Erythroblast (primary cell): Measurements from ENCODE around the gene CARNS1.
A peak's percentile ranks its signal among the peaks of the same experiment; 100 is the strongest.

Experiments
- DNase-seq, 2 experiments: peaks; one replicate each; lab custom pipeline; 2025; lab: John Stamatoyannopoulos, UW
- GATA1 ChIP-seq: IDR thresholded peaks from 2 replicates; pipeline ENCODE4 v1.6.1; 2011; ENCODE audit warnings: low read depth, mild to moderate bottlenecking, control low read depth, low read length, moderate library complexity
- POLR2A ChIP-seq: IDR thresholded peaks from 2 replicates; pipeline ENCODE4 v1.6.1; 2011; ENCODE audit warnings: mild to moderate bottlenecking, low read length

CARNS1 gene

GRCh38 chr11:67428052-67429001 is 12.8 kb downstream of the CARNS1 start, which contains the start of gene RPS6KB2:
TSS of gene RPS6KB2 (plus strand) at chr11:67428494. CDS start at chr11:67428546, 52 bp downstream.
- DNase-seq, result peak; percentile 98 to 99
- TF ChIP-seq POLR2A, result peak; percentile 95
- no peak for TF ChIP-seq GATA1

DNA sequence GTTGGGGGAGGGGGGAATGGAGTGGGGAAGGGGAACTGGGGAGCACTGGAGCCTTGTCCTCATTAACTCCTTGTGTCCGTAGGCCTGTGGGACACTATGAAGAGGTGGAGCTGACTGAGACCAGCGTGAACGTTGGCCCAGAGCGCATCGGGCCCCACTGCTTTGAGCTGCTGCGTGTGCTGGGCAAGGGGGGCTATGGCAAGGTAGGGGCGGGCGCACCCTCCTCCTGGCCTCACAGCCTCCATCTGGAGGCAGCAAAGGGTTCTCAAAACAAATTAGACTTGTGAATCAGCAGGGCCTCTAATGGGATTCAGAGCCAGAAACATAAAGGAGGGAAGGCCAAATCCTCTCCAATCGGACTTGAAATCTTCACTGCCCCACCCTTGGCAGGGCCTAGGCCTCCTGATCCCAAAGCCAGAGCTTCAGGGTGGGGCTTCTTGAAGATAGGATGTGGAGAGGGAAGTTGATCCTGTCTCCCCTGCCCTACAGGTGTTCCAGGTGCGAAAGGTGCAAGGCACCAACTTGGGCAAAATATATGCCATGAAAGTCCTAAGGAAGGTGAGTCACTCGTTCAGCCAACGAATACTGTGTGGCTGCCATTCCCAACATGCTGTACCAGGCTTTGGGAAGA is 13.7 kb downstream of the CARNS1 start:
- DNase-seq, result peak; percentile 58 to 59
- no peak for TF ChIP-seq GATA1
- no peak for TF ChIP-seq POLR2A

- no peak for TF ChIP-seq GATA1
- TF ChIP-seq POLR2A, result no peak
Observed at GRCh38 chr11:67429722-67430121, 14.2 kb downstream of the CARNS1 start.

DNA sequence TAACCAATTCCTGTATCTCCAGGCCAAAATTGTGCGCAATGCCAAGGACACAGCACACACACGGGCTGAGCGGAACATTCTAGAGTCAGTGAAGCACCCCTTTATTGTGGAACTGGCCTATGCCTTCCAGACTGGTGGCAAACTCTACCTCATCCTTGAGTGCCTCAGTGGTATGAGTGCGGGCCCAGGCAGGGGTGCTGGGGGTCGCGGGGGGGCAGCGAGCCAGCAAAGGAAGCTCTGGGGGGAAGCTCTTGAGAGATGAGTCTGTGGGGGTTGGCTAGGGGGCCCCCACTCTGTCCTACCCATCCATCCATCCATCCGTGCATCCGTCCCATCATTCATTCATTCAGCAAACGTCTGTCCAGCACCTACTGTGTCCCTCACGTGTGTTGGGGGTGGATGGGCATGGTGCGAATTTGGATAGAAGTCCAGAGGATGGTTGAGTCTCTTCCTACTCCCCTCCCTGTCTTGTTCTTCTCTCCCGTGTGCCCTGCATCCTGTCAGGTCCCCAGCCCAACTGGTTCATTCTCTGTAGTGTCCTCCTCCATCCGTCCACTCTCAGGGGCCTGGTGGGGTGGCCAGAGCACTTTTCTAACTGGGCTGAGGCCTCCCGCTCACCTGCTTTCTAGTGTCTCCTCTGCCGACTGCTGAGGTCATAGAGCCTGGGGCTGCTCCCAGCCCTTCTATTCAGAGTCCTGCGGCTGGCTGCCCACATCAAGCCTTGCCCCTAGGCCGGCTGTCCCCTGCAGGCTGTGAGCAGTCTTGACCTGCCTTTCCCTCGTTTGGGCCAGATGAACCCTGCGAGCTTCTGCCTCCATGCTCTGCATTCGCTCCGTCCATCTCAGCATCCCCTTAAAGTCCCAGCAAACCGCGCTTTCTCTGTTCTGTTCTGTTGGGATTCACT is 16.1 kb downstream of the CARNS1 start:
- no peak for DNase-seq
- TF ChIP-seq GATA1 (no peak), POLR2A (no peak)

More at GRCh38 chr11:67429722-67430121, 14.2 kb downstream of the CARNS1 start:
- DNase-seq, result no peak

DNA sequence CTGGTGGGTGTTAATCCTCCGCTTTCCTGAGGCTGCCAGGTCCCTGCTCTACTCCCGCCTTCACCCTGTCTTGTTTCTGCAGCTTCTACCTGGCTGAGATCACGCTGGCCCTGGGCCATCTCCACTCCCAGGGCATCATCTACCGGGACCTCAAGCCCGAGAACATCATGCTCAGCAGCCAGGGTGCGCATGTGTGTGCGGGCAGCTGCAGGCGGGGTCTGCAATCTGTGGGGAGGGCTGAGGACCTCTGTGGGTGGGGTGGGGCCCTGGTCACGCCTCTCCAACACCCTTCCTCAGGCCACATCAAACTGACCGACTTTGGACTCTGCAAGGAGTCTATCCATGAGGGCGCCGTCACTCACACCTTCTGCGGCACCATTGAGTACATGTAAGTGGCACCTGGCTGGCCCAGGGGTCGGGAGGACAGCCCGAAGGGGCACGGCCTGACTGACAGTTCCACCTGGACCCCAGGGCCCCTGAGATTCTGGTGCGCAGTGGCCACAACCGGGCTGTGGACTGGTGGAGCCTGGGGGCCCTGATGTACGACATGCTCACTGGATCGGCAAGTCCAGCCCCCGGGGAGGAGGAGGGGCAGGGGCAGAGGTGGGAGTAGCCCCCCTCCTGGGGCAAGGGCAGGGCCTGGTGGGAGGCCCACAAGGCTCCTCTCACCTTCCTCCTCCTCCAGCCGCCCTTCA is 17.3 kb downstream of the CARNS1 start:
- TF ChIP-seq GATA1 (no peak), POLR2A (no peak)
- DNase-seq, result no peak

GRCh38 chr11:67433536-67434394 is 18.3 kb downstream of the CARNS1 start:
- TF ChIP-seq POLR2A, result no peak
- no peak for TF ChIP-seq GATA1
- DNase-seq, result no peak

- no peak for DNase-seq
- no peak for TF ChIP-seq GATA1
Observed at GRCh38 chr11:67434395-67434881, 19.0 kb downstream of the CARNS1 start.

- DNase-seq, result no peak
- no peak for TF ChIP-seq POLR2A
Observed at GRCh38 chr11:67435031-67435726, 19.7 kb downstream of the CARNS1 start.

DNA sequence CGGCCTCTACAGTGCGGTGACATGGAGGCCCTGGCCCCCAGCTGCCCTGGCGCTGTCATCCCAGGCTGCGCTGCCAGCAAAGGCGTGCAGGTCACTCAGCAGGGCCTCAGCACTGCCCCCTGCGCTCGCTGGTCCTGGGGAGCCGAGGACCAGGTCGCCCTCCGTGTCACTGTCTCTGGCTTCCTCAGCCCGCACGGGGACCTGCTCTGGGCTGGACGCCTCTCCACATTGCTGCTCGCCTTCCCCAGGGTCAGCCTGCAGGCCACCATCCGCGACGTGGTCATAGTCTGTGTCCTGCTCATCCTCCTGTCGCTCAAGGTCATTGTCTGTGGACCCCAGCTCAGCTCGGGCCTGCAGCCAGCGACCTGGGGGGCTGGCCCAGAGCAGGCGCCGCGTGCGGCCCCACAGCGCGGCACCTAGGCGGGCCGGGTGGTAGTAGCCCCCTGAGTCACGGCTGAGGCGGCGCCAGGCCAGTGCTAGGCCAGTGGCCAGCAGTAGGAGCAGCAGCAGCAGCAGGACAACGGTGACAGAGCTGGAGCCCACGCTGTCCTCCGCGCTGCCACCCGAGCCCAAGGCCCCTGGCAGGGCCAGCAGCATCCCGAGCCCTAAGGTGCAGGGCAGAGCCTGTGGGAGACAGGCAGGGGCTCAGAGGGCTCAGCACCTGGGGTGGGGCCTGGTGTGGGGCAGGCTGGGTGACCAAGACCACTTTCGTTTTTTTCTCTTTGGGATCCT is 20.4 kb downstream of the CARNS1 start:
- DNase-seq, result no peak
- no peak for TF ChIP-seq GATA1
- TF ChIP-seq POLR2A, result no peak

DNA sequence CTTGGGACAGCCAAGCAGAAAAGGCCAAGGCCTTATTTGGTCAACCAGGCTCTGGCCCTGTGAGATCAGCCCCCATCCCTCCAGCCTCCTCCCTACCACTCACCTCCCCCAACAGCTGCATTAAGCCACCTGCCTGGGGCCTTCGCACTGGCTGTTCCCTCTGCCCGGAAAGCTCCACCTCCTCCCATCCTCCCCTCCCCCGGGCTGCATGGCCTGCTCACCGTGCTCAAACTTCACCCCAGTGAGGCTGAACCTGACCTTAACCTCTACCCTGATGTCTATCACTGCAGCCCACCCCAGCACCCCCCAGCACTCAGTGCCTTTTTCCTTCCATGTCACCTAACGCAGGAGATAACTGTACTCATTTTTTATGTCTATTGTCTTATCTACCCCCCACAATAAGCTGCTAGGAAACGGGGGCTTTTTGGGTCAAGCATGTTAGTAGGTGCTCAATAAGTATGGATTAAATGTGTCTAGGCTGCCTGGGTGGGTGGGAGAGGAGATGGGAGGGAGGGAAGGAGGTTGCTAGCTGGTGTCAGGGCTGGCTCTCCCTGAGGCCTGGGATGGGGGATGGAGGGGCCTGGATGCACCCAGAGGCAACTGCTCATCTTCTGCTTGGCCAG is 21.1 kb downstream of the CARNS1 start:
- DNase-seq, result peak in 1 of 2 experiments; percentile 48
- TF ChIP-seq GATA1 (no peak), POLR2A (no peak)
